SK-N-SH (cell line): ENCODE measurements around the gene PDE4A. TPM values are rescaled to one million over a fixed set of nuclear protein-coding genes. Genes with fewer than 3 reads are reported as not detected.

Experiments
- CTCF ChIA-PET: fragments of 300-600, 350-600 bp; formaldehyde crosslinking; extraction: SDS; loops from one replicate; lab custom pipeline; 2021; lab: Yijun Ruan, JAX
- POLR2A ChIA-PET: fragments of 350-600 bp; sonication (Branson Sonifier 250); formaldehyde crosslinking; extraction: SDS; loops from one replicate; lab custom pipeline; 2020; ENCODE audit warnings: antibody characterized with exemption, inconsistent platforms; lab: Yijun Ruan, JAX
- DNase-seq: peaks from one replicate; pipeline ENCODE4 v3.0.0; 2012
- H2AFZ ChIP-seq: fragments of 200-600 bp; sonication (generic); 2 replicates; pipeline ENCODE4 v1.8.1; 2016; ENCODE audit warnings: antibody characterized with exemption, mild to moderate bottlenecking, low read depth
- H3F3A ChIP-seq: fragments of 200-600 bp; sonication (generic); replicated peaks from 2 replicates; pipeline ENCODE3; 2016; ENCODE audit warnings: antibody characterized with exemption, mild to moderate bottlenecking; ENCODE audit not compliant: insufficient read depth
- H3K27ac ChIP-seq, 2 experiments: fragments of 200-500 bp in 1 of 2; fragments of 200-600 bp in 1 of 2; sonication (Bioruptor generic) in 1 of 2; sonication (generic), shearing (Covaris generic) in 1 of 2; 2 replicates each; pipeline versions ENCODE4 v1.5.1 to v1.6.1; 2014 to 2016; ENCODE audit warnings: low read depth in 2 of 2, inconsistent platforms in 1 of 2, low read length in 1 of 2, mild to moderate bottlenecking in 1 of 2, mixed read lengths in 1 of 2
- H3K27me3 ChIP-seq: fragments of 200-600 bp; sonication (generic), shearing (Covaris generic); 2 replicates; pipeline ENCODE4 v1.6.1; 2016; ENCODE audit warnings: mixed run types; ENCODE audit not compliant: insufficient read depth
- H3K36me3 ChIP-seq, 2 experiments: fragments of 200-500 bp in 1 of 2; fragments of 200-600 bp in 1 of 2; sonication (Bioruptor generic) in 1 of 2; sonication (generic) in 1 of 2; replicated peaks in 1 of 2; 2 replicates each; pipeline versions ENCODE3 to v1.5.1; 2014 to 2016; ENCODE audit warnings: low read length in 1 of 2, mild to moderate bottlenecking in 1 of 2; ENCODE audit not compliant: insufficient read depth in 2 of 2, control insufficient read depth in 1 of 2
- H3K4me1 ChIP-seq, 2 experiments: fragments of 200-500 bp in 1 of 2; fragments of 200-600 bp in 1 of 2; sonication (Bioruptor generic) in 1 of 2; sonication (generic), shearing (Covaris generic) in 1 of 2; 2 replicates each; pipeline versions ENCODE4 v1.5.1 to v1.6.1; 2014 to 2016; ENCODE audit warnings: low read depth in 1 of 2, low read length in 1 of 2, mixed run types in 1 of 2; ENCODE audit not compliant: insufficient read depth in 2 of 2, control insufficient read depth in 1 of 2
- H3K4me2 ChIP-seq: fragments of 200-600 bp; sonication (generic), shearing (Covaris generic); 2 replicates; pipeline ENCODE4 v1.6.1; 2017; ENCODE audit warnings: mixed run types
- H3K4me3 ChIP-seq, 2 experiments: fragments of 200-500 bp in 1 of 2; fragments of 200-600 bp in 1 of 2; sonication (Bioruptor generic) in 1 of 2; sonication (generic), shearing (Covaris generic) in 1 of 2; 2 replicates each; pipeline versions ENCODE4 v1.5.1 to v1.8.1; 2014 to 2016; ENCODE audit warnings: low read depth in 2 of 2, inconsistent platforms in 1 of 2, low read length in 1 of 2, mild to moderate bottlenecking in 1 of 2, mixed read lengths in 1 of 2, moderate library complexity in 1 of 2
- H3K79me2 ChIP-seq: fragments of 200-600 bp; sonication (generic); 2 replicates; pipeline ENCODE4 v1.8.1; 2017; ENCODE audit warnings: mild to moderate bottlenecking; ENCODE audit not compliant: insufficient read depth
- H3K9ac ChIP-seq: fragments of 200-600 bp; sonication (generic); 2 replicates; pipeline ENCODE4 v1.6.1; 2017; ENCODE audit warnings: mixed run types
- H3K9me2 ChIP-seq: fragments of 200-600 bp; sonication (generic); 2 replicates; pipeline ENCODE4 v1.6.1; 2017; ENCODE audit warnings: mixed run types
- H3K9me3 ChIP-seq: fragments of 200-600 bp; sonication (generic); 2 replicates; pipeline ENCODE4 v1.6.1; 2017; ENCODE audit warnings: mixed run types, mild to moderate bottlenecking, moderate library complexity
- H4K20me1 ChIP-seq: fragments of 200-600 bp; sonication (generic); 2 replicates; pipeline ENCODE4 v1.6.1; 2017; ENCODE audit warnings: mild to moderate bottlenecking, mixed run types; ENCODE audit not compliant: insufficient read depth
- CHD2 ChIP-seq: fragments of 150-350 bp; IDR thresholded peaks from 2 replicates; pipeline ENCODE4 v1.6.1; 2018; ENCODE audit warnings: low read length; ENCODE audit not compliant: partially characterized antibody
- CTCF ChIP-seq: fragments of 200-600 bp; sonication (generic); IDR thresholded peaks from 2 replicates; pipeline ENCODE4 v1.6.1; 2017; ENCODE audit warnings: antibody characterized with exemption, mild to moderate bottlenecking, moderate library complexity
- FOSL2 ChIP-seq: IDR thresholded peaks from 2 replicates; pipeline ENCODE4 v1.4.0; 2012; ENCODE audit warnings: low read depth, mild to moderate bottlenecking, moderate library complexity, borderline replicate concordance
- FOXM1 ChIP-seq: IDR thresholded peaks from 2 replicates; pipeline ENCODE4 v1.4.0; 2012; ENCODE audit warnings: low read depth, mild to moderate bottlenecking
- NRF1 ChIP-seq: IDR thresholded peaks from 2 replicates; pipeline ENCODE4 v1.6.1; 2012; ENCODE audit warnings: low read depth, mild to moderate bottlenecking, low read length
- RAD21 ChIP-seq: IDR thresholded peaks from 2 replicates; pipeline ENCODE4 v1.6.1; 2012; ENCODE audit warnings: mild to moderate bottlenecking, low read length
- RXRA ChIP-seq: IDR thresholded peaks from 2 replicates; pipeline ENCODE4 v1.4.0; 2012; ENCODE audit warnings: low read depth, mild to moderate bottlenecking, borderline replicate concordance
- SIN3A ChIP-seq: IDR thresholded peaks from 2 replicates; pipeline ENCODE4 v1.6.1; 2012; ENCODE audit warnings: low read depth, mild to moderate bottlenecking, low read length, moderate library complexity, borderline replicate concordance
- USF1 ChIP-seq: IDR thresholded peaks from 2 replicates; pipeline ENCODE4 v1.4.0; 2012; ENCODE audit warnings: low read depth, borderline replicate concordance
- YY1 ChIP-seq: IDR thresholded peaks from 2 replicates; pipeline ENCODE4 v1.4.0; 2012; ENCODE audit warnings: low read depth, mild to moderate bottlenecking
- WGBS: methylation state at CpG from one replicate; pipeline ENCODE4 v1.1.6; 2017; ENCODE audit warnings: low lambda C conversion rate; 5-methylcytosine and 5-hydroxymethylcytosine counted together
- polyA plus RNA-seq, 3 experiments: library from polyadenylated mRNA; depleted of rRNA; stranded (reverse); fragments of >200 nt; gene quantifications; 2 replicates each; pipeline ENCODE4 v1.2.3, GENCODE V29; 2012
- TF ChIP-seq, protein P1 (sequence below): IDR thresholded peaks from 2 replicates; pipeline ENCODE4 v1.6.1; 2012; ENCODE audit warnings: mild to moderate bottlenecking, low read depth, low read length, moderate library complexity
- TF ChIP-seq, protein P2 (sequence below): IDR thresholded peaks from 2 replicates; pipeline ENCODE4; 2012

The PDE4A gene
- polyA plus RNA-seq, 1 of the 3 experiments (the other 2 are of a cell fraction): 2.9 TPM

DNA sequence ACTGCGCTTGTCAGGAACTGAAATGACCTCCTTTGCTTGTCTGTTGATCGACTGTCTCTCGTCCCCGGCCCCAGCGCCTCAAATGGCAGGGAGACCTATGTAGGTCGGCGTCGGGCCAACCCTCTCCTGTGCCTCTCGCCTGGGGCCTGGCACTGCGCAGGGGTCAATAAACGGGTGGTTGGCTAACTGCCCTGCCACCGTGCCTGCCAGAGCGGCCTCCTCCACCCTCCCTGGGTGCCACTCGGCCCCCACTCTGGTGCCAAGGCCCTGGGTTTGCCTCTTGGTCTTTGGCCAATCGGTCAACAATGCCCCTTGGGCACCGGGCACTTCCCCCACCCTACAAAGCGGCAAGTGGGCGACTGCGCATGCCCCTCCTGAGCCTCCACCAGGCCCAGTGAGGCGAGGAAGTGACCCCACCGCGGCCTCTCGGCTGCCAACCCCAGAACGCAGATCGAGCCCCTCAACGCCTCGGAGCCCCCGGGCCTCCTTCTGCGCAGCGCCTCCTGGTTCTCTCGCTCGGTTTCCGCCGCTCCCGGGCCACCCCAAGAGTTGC lies 81.7 kb downstream of the PDE4A start (continued):
- TF ChIP-seq, protein P1, sequence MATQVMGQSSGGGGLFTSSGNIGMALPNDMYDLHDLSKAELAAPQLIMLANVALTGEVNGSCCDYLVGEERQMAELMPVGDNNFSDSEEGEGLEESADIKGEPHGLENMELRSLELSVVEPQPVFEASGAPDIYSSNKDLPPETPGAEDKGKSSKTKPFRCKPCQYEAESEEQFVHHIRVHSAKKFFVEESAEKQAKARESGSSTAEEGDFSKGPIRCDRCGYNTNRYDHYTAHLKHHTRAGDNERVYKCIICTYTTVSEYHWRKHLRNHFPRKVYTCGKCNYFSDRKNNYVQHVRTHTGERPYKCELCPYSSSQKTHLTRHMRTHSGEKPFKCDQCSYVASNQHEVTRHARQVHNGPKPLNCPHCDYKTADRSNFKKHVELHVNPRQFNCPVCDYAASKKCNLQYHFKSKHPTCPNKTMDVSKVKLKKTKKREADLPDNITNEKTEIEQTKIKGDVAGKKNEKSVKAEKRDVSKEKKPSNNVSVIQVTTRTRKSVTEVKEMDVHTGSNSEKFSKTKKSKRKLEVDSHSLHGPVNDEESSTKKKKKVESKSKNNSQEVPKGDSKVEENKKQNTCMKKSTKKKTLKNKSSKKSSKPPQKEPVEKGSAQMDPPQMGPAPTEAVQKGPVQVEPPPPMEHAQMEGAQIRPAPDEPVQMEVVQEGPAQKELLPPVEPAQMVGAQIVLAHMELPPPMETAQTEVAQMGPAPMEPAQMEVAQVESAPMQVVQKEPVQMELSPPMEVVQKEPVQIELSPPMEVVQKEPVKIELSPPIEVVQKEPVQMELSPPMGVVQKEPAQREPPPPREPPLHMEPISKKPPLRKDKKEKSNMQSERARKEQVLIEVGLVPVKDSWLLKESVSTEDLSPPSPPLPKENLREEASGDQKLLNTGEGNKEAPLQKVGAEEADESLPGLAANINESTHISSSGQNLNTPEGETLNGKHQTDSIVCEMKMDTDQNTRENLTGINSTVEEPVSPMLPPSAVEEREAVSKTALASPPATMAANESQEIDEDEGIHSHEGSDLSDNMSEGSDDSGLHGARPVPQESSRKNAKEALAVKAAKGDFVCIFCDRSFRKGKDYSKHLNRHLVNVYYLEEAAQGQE: no peak
- TF ChIP-seq RAD21 (no peak), CTCF (0 out of 2 replicates have a peak, but pooled peaks have one; percentile 18), USF1 (no peak), RXRA (no peak; the same call in 1 of the 2 replicates), FOXM1 (no peak), CHD2 (no peak)
- TF ChIP-seq, all 33 proteins: peak for 8

- CTCF ChIA-PET: interaction anchor here (1.6 kb wide), 1 partner anchor 39 kb away, joined by 5 read pairs; no protein-coding TSS in a partner anchor
- peaks cover 11% of the 10 kb centered on the region for H3F3A ChIP-seq
- TF ChIP-seq FOSL2: peak; percentile 64; the same call in 1 of the 2 replicates
- TF ChIP-seq FOXM1: peak; percentile 56; the same call in 1 of the 2 replicates
- peak; percentile 88 for TF ChIP-seq YY1
- TF ChIP-seq CHD2: peak; percentile 53
- TF ChIP-seq SIN3A: peak; percentile 76; the same call in 1 of the 2 replicates
- TF ChIP-seq CTCF: 0 out of 2 replicates have a peak, but pooled peaks have one; percentile 2
- peak; percentile 67 for TF ChIP-seq NRF1
- TF ChIP-seq, protein P2, sequence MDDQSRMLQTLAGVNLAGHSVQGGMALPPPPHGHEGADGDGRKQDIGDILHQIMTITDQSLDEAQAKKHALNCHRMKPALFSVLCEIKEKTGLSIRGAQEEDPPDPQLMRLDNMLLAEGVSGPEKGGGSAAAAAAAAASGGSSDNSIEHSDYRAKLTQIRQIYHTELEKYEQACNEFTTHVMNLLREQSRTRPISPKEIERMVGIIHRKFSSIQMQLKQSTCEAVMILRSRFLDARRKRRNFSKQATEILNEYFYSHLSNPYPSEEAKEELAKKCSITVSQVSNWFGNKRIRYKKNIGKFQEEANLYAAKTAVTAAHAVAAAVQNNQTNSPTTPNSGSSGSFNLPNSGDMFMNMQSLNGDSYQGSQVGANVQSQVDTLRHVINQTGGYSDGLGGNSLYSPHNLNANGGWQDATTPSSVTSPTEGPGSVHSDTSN: no peak
- TF ChIP-seq, protein P1: peak; percentile 61; the same call in 1 of the 2 replicates
Observed at GRCh38 chr19:10502524-10503001, 82.2 kb downstream of the PDE4A start.

More at GRCh38 chr19:10502524-10503001, 82.2 kb downstream of the PDE4A start:
- POLR2A ChIA-PET: interaction anchor here (0.6 to 0.7 kb wide), 4 partner anchors 44 to 918 kb away, joined by 3 read pairs; no protein-coding TSS in a partner anchor
- DNase-seq: peak; percentile 94
- H3K27me3 ChIP-seq: no peaks in the 10 kb centered on the region
- peaks cover 3 to 4% of the 10 kb centered on the region in 2 experiments; a peak in 1 of 4 replicates for H3K4me1 ChIP-seq
- H4K20me1 ChIP-seq: peaks cover 2% of the 10 kb centered on the region; the same call in 1 of the 2 replicates
- peak overlapping the region; percentile 99 for H3K9ac ChIP-seq
- H3K4me2 ChIP-seq: peak overlapping the region; percentile 83
- no peaks in the 10 kb centered on the region for H3K9me3 ChIP-seq
- 0% methylated on average over 22 of the region's 65 CpGs for WGBS
- H3K36me3 ChIP-seq: peaks cover 8 to 16% of the 10 kb centered on the region in 2 experiments
- H3K9me2 ChIP-seq: no peaks in the 10 kb centered on the region
- peak overlapping the region; percentile 66 to 88 for H3K4me3 ChIP-seq
- H3K27ac ChIP-seq: peak overlapping the region; percentile 92 to 94
- H2AFZ ChIP-seq: peak overlapping the region; percentile 95
- H3K79me2 ChIP-seq: peaks cover 49% of the 10 kb centered on the region
